ENCODE measurements around the gene ZNF234. TPM values are rescaled to one million over a fixed set of nuclear protein-coding genes. Genes with fewer than 3 reads are reported as not detected.

The ZNF234 gene
- polyA plus RNA-seq, 1 donor from 2014 or later, result 9.1 TPM

- Histone ChIP-seq H3K9me2 (ENCODE audit: insufficient read depth, low read length) (no peaks in the 10 kb centered on the region), H4K20me1 (ENCODE audit: insufficient read depth) (no peaks in the 10 kb centered on the region), H3K4me3 (ENCODE audit: low read length) (peak overlapping the region; percentile 88), H3K36me3 (ENCODE audit: insufficient read depth, low read length) (no peaks in the 10 kb centered on the region), H3F3A (ENCODE audit: insufficient read depth, low read length, poor library complexity, severe bottlenecking) (no peaks in the 10 kb centered on the region), H3K9me3 (ENCODE audit: low read length) (no peaks in the 10 kb centered on the region), H3K27me3 (ENCODE audit: insufficient read depth, low read depth, low read length) (no peaks in the 10 kb centered on the region), H3K9ac (ENCODE audit: low read length) (peak overlapping the region; percentile 71), H2AFZ (ENCODE audit: low read depth, low read length) (peak overlapping the region; percentile 88), H3K4me2 (ENCODE audit: low read length) (peak overlapping the region; percentile 69), H3K79me2 (replicated peaks; ENCODE audit: insufficient read depth, low read length) (peaks cover 17% of the 10 kb centered on the region), H3K27ac (ENCODE audit: low read length) (no peak overlapping the region)
- TF ChIP-seq TAF1 (IDR thresholded peaks at IDR 0.05; ENCODE audit: low read depth) (no peak), MXI1 (conservative IDR thresholded peaks at IDR 0.05; ENCODE audit: poor library complexity, severe bottlenecking) (no peak), SMC3 (conservative IDR thresholded peaks at IDR 0.05; ENCODE audit: poor library complexity) (no peak), POLR2AphosphoS5 (IDR thresholded peaks at IDR 0.05) (no peak), EP300 (conservative IDR thresholded peaks at IDR 0.05; ENCODE audit: poor library complexity, severe bottlenecking) (no peak), EZH2 (IDR thresholded peaks at IDR 0.05; ENCODE audit: borderline replicate concordance, insufficient read depth, low read length, poor library complexity, severe bottlenecking) (no peak), RAD21 (conservative IDR thresholded peaks at IDR 0.05) (no peak)
Observed at GRCh38 chr19:44142059-44142433, 692 bp downstream of the ZNF234 start.

DNA sequence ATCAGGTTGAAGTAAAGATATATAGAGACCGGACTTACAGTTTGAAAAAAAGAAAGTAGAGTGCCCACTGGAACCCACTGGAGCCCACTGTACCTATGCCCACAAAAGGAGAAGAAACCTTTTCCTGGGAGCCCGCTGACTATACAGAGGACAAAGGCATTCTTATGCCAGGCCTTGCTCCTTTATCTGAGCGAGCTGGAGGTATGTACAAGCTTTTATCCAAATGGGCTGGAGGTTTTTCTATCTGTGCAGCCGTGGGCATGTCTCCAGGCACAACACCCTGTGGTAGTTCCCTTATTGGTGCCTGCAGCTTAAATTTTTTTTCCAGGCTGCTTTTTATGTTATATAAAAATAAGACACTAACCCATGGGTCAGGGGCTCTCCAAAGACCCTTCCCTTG is 8.4 kb downstream of the ZNF234 start:
- H3K9me2 ChIP-seq (ENCODE audit: insufficient read depth, low read length), result no peaks in the 10 kb centered on the region
- no peak overlapping the region for H3K4me2 ChIP-seq (ENCODE audit: low read length)
- no peaks in the 10 kb centered on the region for H4K20me1 ChIP-seq (ENCODE audit: insufficient read depth)
- peaks cover 7% of the 10 kb centered on the region for H3K36me3 ChIP-seq (ENCODE audit: insufficient read depth, low read length)
- no peak overlapping the region for H3K9ac ChIP-seq (ENCODE audit: low read length)
- no peaks in the 10 kb centered on the region for H3K79me2 ChIP-seq (replicated peaks; ENCODE audit: insufficient read depth, low read length)
- H3K9me3 ChIP-seq (ENCODE audit: low read length), result no peaks in the 10 kb centered on the region
- no peak overlapping the region for H3K4me3 ChIP-seq (ENCODE audit: low read length)
- H3K27me3 ChIP-seq (ENCODE audit: insufficient read depth, low read depth, low read length), result no peaks in the 10 kb centered on the region
- no peak overlapping the region for H3K27ac ChIP-seq (ENCODE audit: low read length)
- no peak overlapping the region for H2AFZ ChIP-seq (ENCODE audit: low read depth, low read length)
- no peaks in the 10 kb centered on the region for H3F3A ChIP-seq (ENCODE audit: insufficient read depth, low read length, poor library complexity, severe bottlenecking)
- TF ChIP-seq SMC3 (conservative IDR thresholded peaks at IDR 0.05; ENCODE audit: poor library complexity) (no peak), EP300 (conservative IDR thresholded peaks at IDR 0.05; ENCODE audit: poor library complexity, severe bottlenecking) (no peak), CTCF (IDR thresholded peaks at IDR 0.05; ENCODE audit: poor library complexity, severe bottlenecking) (no peak), EZH2 (IDR thresholded peaks at IDR 0.05; ENCODE audit: borderline replicate concordance, insufficient read depth, low read length, poor library complexity, severe bottlenecking) (no peak), REST (IDR thresholded peaks at IDR 0.05; ENCODE audit: borderline replicate concordance) (no peak), POLR2AphosphoS5 (IDR thresholded peaks at IDR 0.05) (no peak), RAD21 (conservative IDR thresholded peaks at IDR 0.05) (no peak), TAF1 (IDR thresholded peaks at IDR 0.05; ENCODE audit: low read depth) (no peak), MXI1 (conservative IDR thresholded peaks at IDR 0.05; ENCODE audit: poor library complexity, severe bottlenecking) (no peak)

All from neural cell (in vitro differentiated cells).